ENCODE measurements around the gene EPO. TPM values are rescaled to one million over a fixed set of nuclear protein-coding genes. Genes with fewer than 3 reads are reported as not detected.

Gene EPO
- not detected for total RNA-seq
- polyA plus RNA-seq: under 1 TPM in 1 of 2 donors, not detected in 1; 0.26 TPM
- long read RNA-seq, donor 1, partial matches to known transcripts: 1 of 1 reads
- long read RNA-seq, donor 1, other reads (novel, unspliced or antisense): 0 of 1 reads
- long read RNA-seq, donor 2: 0 reads

DNA sequence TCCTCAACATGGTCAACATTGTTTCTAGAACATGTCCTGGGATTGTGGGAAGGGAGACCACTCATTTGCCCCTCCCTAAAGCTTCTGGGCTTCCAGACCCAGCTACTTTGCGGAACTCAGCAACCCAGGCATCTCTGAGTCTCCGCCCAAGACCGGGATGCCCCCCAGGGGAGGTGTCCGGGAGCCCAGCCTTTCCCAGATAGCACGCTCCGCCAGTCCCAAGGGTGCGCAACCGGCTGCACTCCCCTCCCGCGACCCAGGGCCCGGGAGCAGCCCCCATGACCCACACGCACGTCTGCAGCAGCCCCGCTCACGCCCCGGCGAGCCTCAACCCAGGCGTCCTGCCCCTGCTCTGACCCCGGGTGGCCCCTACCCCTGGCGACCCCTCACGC is at the start of gene EPO:
TSS of gene EPO (plus strand) at position 190 of the 392 bp plus-strand sequence. CDS start 513 bp downstream, outside the sequence.
- H3K27ac ChIP-seq (ENCODE audit: low read depth in 1 of 2, low read length in 2 of 2): no peak within 1 kb of the TSS

DNA sequence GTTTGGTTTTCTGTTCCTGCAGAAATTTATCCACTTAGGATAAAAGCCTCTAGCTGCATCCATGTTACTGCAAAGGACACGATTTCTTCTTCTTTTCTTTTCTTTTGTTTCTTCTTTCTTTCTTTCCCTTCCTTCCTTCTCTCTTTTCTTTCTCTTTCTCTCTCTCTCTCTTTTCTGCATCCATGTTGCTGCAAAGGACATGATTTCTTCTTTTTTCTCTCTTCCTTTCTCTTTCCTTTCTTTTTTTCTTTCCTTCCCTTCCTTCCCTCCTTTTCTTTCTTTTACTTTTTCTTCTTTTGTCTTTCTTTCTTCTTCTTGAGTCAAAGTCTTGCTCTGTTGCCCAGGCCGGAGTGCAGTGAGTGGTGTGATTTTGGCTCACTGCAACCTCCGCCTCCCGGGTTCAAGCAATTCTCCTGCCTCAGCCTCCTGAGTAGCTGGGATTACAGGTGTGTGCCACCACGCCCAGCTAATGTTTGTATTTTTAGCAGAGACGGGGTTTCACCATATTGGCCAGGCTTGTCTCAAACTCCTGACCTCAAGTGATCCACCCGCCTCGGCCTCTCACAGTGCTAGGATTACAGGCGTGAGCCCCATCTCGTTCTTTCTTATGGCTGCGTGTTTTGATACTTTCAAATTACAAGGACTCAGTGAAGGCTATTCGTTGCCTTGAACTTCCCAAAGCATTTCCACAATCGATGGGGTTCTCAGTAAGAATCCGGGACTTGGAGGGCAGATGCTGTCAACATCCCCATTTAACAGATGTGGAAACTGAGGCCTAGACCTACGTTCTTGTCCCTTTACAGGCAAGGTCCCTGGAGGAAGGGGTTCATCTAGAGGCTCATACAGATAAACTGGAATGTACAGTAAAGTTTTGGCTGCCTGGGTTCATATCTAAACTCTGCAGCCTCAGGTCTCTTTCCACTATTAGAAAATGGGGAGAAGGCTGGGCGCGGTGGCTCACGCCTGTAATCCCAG is 48.6 kb upstream of the EPO start:
- no peak for DNase-seq
- peaks cover 0 to 3% of the 10 kb centered on the region in 2 donors for H3K4me1 ChIP-seq (ENCODE audit: control insufficient read depth in 1 of 2, insufficient read depth in 2 of 2, low read length in 2 of 2)
- no peak overlapping the region for H3K27ac ChIP-seq (ENCODE audit: low read depth in 1 of 2, low read length in 2 of 2)
- intact Hi-C loops (cut with DNase I): loop anchor here in 1 of 2 donors (5.0 kb wide), 1 partner anchor 59 kb away; the partner anchor contains the start of gene MOSPD3
- WGBS, 2 donors: 90 to 91% methylated on average over 18 of the region's 18 CpGs
- ATAC-seq (ENCODE audit: low FRiP score): no peak
- H3K9me3 ChIP-seq (ENCODE audit: control insufficient read depth, low read length): no peaks in the 10 kb centered on the region
- no peak overlapping the region for H3K4me3 ChIP-seq (ENCODE audit: low read length in 2 of 2)
- H3K36me3 ChIP-seq (ENCODE audit: control insufficient read depth in 1 of 2, insufficient read depth in 2 of 2, low read length in 1 of 2): no peaks in the 10 kb centered on the region
- H3K27me3 ChIP-seq (ENCODE audit: control insufficient read depth in 1 of 2, insufficient read depth in 2 of 2, low read length in 1 of 2): no peaks in the 10 kb centered on the region

More for the DNA sequence above, at the start of gene EPO:
- Histone ChIP-seq H3K9me3 (ENCODE audit: control insufficient read depth, low read length) (no peaks in the 10 kb centered on the region), H3K27me3 (ENCODE audit: control insufficient read depth in 1 of 2, insufficient read depth in 2 of 2, low read length in 1 of 2) (no peaks in the 10 kb centered on the region), H3K4me1 (ENCODE audit: control insufficient read depth in 1 of 2, insufficient read depth in 2 of 2, low read length in 2 of 2) (no peaks in the 10 kb centered on the region), H3K36me3 (ENCODE audit: control insufficient read depth in 1 of 2, insufficient read depth in 2 of 2, low read length in 1 of 2) (no peaks in the 10 kb centered on the region), H3K4me3 (ENCODE audit: low read length in 2 of 2) (no peak within 1 kb of the TSS)
- no peak for ATAC-seq (ENCODE audit: low FRiP score)
- DNase-seq: no peak
- intact Hi-C loops (cut with DNase I): loop anchor here in 1 of 2 donors (10.0 kb wide), 1 partner anchor 255 kb away; the partner anchor contains the start of gene SPACDR
- WGBS, 2 donors: 1 to 2% methylated on average over 21 of the region's 21 CpGs

DNA sequence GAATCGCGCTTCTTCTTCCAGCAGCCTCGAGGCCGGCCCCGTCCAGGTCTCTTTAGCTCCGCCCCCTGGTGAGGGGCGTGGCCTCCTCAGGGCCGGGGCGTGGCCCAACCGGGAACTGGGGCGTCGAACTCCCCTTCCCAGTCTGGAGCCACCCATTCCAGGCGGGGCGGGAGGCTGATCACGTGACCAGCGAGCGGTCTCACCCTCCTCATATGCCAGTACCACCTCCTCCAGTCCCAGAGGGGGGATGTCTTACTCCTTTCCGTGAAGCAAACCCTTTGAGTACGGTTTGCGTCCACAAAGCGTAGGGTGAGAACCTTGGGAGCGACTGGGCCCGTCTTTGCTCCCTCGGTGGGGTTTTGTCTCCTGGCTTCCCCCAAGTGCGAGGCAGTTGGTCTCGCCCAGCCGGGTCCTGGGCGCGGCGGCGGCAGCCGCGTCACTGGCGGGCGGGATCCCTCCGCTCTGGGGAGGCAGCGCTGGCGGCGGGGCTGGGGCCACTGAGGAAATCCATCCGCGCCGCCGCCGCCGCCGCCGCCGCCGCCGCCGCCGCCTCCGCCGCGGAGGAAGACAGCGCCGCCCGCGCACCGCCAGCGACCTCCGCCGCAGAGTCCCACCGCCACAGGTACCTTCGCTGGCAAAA is 46.8 kb upstream of the EPO start, which contains the start of gene GNB2:
TSS of gene GNB2 (plus strand) at position 439 of the 640 bp plus-strand sequence. CDS start 2,526 bp downstream, outside the sequence.
- Histone ChIP-seq H3K36me3 (ENCODE audit: control insufficient read depth in 1 of 2, insufficient read depth in 2 of 2, low read length in 1 of 2) (peaks cover 0 to 4% of the 10 kb centered on the region in 2 donors), H3K4me1 (ENCODE audit: control insufficient read depth in 1 of 2, insufficient read depth in 2 of 2, low read length in 2 of 2) (no peaks in the 10 kb centered on the region), H3K4me3 (ENCODE audit: low read length in 2 of 2) (peak within 1 kb of the TSS; percentile 54 to 75), H3K27me3 (ENCODE audit: control insufficient read depth in 1 of 2, insufficient read depth in 2 of 2, low read length in 1 of 2) (no peaks in the 10 kb centered on the region), H3K27ac (ENCODE audit: low read depth in 1 of 2, low read length in 2 of 2) (peak within 1 kb of the TSS; percentile 6 to 90), H3K9me3 (ENCODE audit: control insufficient read depth, low read length) (no peaks in the 10 kb centered on the region)
- peak; percentile 95 for ATAC-seq (ENCODE audit: low FRiP score)
- intact Hi-C loops (cut with DNase I): loop anchor here (1.0 to 5.0 kb wide), 2 partner anchors 61 kb away; partner anchors contain the start of gene MOSPD3 (in 2 of the 2)
- WGBS, 2 donors: 0% methylated on average over 55 to 65 of the region's 65 CpGs
- peak; percentile 100 for DNase-seq

DNA sequence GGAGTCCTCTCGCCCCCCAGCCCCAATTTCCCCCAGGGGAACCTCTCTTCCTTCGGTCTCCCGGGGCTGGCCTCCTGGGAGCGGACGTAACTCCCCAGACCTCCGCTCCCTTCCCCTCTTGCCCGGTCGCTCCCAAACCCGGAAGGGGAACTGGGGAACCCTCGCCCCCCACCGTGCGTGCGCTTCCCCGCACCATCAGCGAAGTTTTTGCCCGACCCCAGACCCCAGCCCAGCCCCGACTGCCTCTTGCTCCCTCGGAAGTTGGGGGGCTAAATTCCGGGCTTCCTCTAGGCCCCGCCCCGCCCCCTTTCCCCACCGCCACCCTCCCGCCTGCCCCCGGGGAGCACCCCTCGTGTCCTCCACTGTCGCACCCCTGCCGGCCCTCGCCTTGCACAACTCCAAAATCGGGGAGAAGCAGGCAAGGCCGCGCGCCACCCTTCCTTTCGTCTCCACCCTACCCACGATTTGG is 46.3 kb upstream of the EPO start:
- intact Hi-C loops (cut with DNase I): loop anchor here (1.0 to 5.0 kb wide), 2 partner anchors 62 kb away; partner anchors contain the start of gene MOSPD3 (in 2 of the 2)
- peak overlapping the region; percentile 54 to 75 for H3K4me3 ChIP-seq (ENCODE audit: low read length in 2 of 2)
- H3K36me3 ChIP-seq (ENCODE audit: control insufficient read depth in 1 of 2, insufficient read depth in 2 of 2, low read length in 1 of 2): peaks cover 0 to 5% of the 10 kb centered on the region in 2 donors
- peak overlapping the region; percentile 6 to 80 for H3K27ac ChIP-seq (ENCODE audit: low read depth in 1 of 2, low read length in 2 of 2)
- ATAC-seq (ENCODE audit: low FRiP score) (peak; percentile 3), DNase-seq (peak; percentile 73 to 87)
- H3K4me1 ChIP-seq (ENCODE audit: control insufficient read depth in 1 of 2, insufficient read depth in 2 of 2, low read length in 2 of 2): no peaks in the 10 kb centered on the region
- WGBS, 2 donors: 1 to 2% methylated on average over 12 to 34 of the region's 34 CpGs
- H3K9me3 ChIP-seq (ENCODE audit: control insufficient read depth, low read length): no peaks in the 10 kb centered on the region
- no peaks in the 10 kb centered on the region for H3K27me3 ChIP-seq (ENCODE audit: control insufficient read depth in 1 of 2, insufficient read depth in 2 of 2, low read length in 1 of 2)

DNA sequence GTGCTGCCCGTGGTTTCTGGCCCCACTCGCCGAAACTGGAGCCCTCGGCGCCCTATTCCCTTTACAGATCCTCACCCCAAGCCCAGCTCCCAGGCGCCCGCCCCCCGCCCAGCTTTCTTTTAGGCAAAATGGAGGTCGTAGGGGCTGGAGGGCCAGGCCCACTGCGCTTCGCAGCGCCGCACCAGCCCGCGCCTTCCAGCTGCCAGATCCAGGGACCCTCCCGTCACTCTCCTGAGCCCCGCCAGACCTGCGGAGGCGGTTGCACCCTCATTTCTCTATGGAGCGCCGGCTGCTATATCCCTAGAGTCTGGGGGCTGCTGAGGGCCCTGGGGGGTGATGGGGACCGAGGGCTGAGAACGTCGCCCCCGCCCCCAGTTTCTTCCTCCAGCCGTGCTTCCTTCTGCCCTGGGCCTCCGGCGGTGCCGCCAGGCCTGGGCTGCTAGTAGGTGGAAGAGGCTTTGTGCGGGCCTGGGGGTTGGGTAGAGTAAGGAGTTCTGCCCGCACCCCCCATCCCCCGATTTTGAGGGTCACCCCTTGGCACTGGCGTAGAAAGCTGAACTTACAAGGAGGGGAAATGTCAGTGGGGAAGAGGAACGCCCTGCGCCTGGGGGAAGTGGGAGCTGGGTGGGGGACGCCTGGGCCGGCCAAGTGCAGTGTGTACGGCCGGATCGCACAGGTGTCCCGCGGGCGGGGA is 45.7 kb upstream of the EPO start:
- intact Hi-C loops (cut with DNase I): loop anchor here (5.0 kb wide), 2 partner anchors 62 to 87 kb away; partner anchors contain the start of genes FBXO24 (in 1 of the 2), LRCH4 (in 1 of the 2) and MOSPD3 (in 1 of the 2)
- Histone ChIP-seq H3K9me3 (ENCODE audit: control insufficient read depth, low read length) (no peaks in the 10 kb centered on the region), H3K36me3 (ENCODE audit: control insufficient read depth in 1 of 2, insufficient read depth in 2 of 2, low read length in 1 of 2) (peaks cover 0 to 5% of the 10 kb centered on the region in 2 donors), H3K27me3 (ENCODE audit: control insufficient read depth in 1 of 2, insufficient read depth in 2 of 2, low read length in 1 of 2) (no peaks in the 10 kb centered on the region), H3K27ac (ENCODE audit: low read depth in 1 of 2, low read length in 2 of 2) (peak overlapping the region; percentile 2 to 61), H3K4me1 (ENCODE audit: control insufficient read depth in 1 of 2, insufficient read depth in 2 of 2, low read length in 2 of 2) (no peaks in the 10 kb centered on the region), H3K4me3 (ENCODE audit: low read length in 2 of 2) (peak overlapping the region; percentile 54 to 75)
- ATAC-seq (ENCODE audit: low FRiP score) (no peak), DNase-seq (peak; percentile 70 to 80)
- WGBS, 2 donors: 0 to 1% methylated on average over 42 to 43 of the region's 43 CpGs

DNA sequence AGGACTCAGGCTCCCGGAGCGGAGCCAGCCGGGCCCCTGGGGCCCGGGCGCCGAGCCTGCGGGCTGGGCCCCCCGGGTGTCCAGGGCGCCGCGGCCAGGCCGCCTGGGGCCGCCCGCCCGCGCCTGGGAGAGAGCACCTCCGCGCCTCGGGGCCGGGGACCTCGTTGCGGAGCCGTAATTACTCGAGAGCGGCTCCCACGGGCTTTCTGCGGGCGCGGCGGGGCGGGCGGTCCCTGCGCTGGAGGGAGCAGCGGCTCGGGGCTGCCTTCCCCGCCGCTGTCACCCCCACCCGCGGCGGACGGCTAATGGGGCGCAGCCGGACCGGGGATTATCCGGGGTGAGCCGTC is 45.2 kb upstream of the EPO start:
- 0% methylated on average over 37 to 46 of the region's 46 CpGs for WGBS, 2 donors
- no peaks in the 10 kb centered on the region for H3K4me1 ChIP-seq (ENCODE audit: control insufficient read depth in 1 of 2, insufficient read depth in 2 of 2, low read length in 2 of 2)
- ATAC-seq (ENCODE audit: low FRiP score) (no peak), DNase-seq (no peak)
- intact Hi-C loops (cut with DNase I): loop anchor here in 1 of 2 donors (5.0 kb wide), 1 partner anchor 88 kb away; the partner anchor contains the start of genes FBXO24 and LRCH4
- peak overlapping the region; percentile 2 to 16 for H3K27ac ChIP-seq (ENCODE audit: low read depth in 1 of 2, low read length in 2 of 2)
- no peaks in the 10 kb centered on the region for H3K27me3 ChIP-seq (ENCODE audit: control insufficient read depth in 1 of 2, insufficient read depth in 2 of 2, low read length in 1 of 2)
- no peaks in the 10 kb centered on the region for H3K9me3 ChIP-seq (ENCODE audit: control insufficient read depth, low read length)
- peak overlapping the region; percentile 54 to 75 for H3K4me3 ChIP-seq (ENCODE audit: low read length in 2 of 2)
- peaks cover 0 to 5% of the 10 kb centered on the region in 2 donors for H3K36me3 ChIP-seq (ENCODE audit: control insufficient read depth in 1 of 2, insufficient read depth in 2 of 2, low read length in 1 of 2)

DNA sequence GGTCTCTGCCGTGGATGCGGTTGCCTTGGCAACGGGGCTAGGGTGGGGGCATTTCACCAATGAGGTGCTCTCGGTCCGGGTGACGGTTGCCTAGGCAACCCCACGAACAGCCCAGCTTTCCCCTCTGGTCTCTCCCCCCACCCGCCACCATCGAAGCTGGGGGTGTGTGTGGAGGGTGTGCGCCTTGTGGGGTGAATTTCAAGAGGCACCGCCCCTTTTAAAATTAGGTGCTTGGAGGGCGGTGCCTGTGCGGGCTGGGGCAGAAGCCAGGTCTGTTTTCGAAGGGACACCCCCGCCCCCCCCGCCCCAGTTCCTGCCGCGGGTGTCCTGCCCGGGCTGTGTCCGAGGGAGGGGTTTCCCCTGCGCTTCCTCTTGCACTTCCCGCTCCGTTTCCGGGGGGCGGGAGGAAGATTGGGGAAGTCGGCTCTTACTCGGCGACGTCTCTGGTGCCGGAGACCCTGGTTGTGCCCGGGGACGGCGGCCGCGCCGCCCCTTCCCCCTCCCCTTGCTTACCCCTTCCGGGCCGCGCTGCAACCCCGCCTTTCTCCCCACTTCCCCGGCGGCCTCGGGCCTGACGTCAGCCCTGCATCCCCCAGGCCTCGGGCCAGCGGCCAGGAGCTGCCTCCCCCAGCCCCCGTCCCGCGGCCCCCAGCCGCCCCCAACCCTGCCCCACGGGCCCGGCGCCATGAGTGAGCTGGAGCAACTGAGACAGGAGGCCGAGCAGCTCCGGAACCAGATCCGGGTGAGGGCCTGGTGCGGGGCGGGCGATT is 44.5 kb upstream of the EPO start:
- H3K36me3 ChIP-seq (ENCODE audit: control insufficient read depth in 1 of 2, insufficient read depth in 2 of 2, low read length in 1 of 2): peaks cover 0 to 5% of the 10 kb centered on the region in 2 donors
- no peak overlapping the region for H3K27ac ChIP-seq (ENCODE audit: low read depth in 1 of 2, low read length in 2 of 2)
- no peaks in the 10 kb centered on the region for H3K9me3 ChIP-seq (ENCODE audit: control insufficient read depth, low read length)
- no peaks in the 10 kb centered on the region for H3K27me3 ChIP-seq (ENCODE audit: control insufficient read depth in 1 of 2, insufficient read depth in 2 of 2, low read length in 1 of 2)
- ATAC-seq (ENCODE audit: low FRiP score): peak; percentile 34
- WGBS, 2 donors: 0 to 1% methylated on average over 53 to 59 of the region's 59 CpGs
- peak overlapping the region; percentile 54 to 75 for H3K4me3 ChIP-seq (ENCODE audit: low read length in 2 of 2)
- no peaks in the 10 kb centered on the region for H3K4me1 ChIP-seq (ENCODE audit: control insufficient read depth in 1 of 2, insufficient read depth in 2 of 2, low read length in 2 of 2)
- intact Hi-C loops (cut with DNase I): loop anchor here in 1 of 2 donors (5.0 kb wide), 1 partner anchor 88 kb away; the partner anchor contains the start of genes FBXO24 and LRCH4
- DNase-seq: peak; percentile 90 to 92
